Thyroid gland (tissue), 4 donors: ENCODE results near the gene ANKRD11. TPM values are rescaled to one million over a fixed set of nuclear protein-coding genes. Genes with fewer than 3 reads are reported as not detected.
A peak's percentile ranks its signal among the peaks of the same experiment; 100 is the strongest.

Experiments
- DNase-seq, 2 donors: peaks; one replicate each; pipeline ENCODE4 v3.0.0-alpha.2; 2019
- H3K27ac ChIP-seq, 3 donors: fragments of 200-600 bp; sonication (generic); 1 replicate in 2 of 3; 2 replicates in 1 of 3; pipeline ENCODE4 v1.5.1; 2016 to 2019; ENCODE audit warnings: mild to moderate bottlenecking in 1 of 3, moderate library complexity in 1 of 3
- H3K27me3 ChIP-seq: fragments of 200-600 bp; sonication (generic); one replicate; pipeline ENCODE4 v1.5.1; 2019
- H3K36me3 ChIP-seq, 2 donors: fragments of 200-600 bp; sonication (generic); one replicate each; pipeline ENCODE4 v1.5.1; 2016 to 2019
- H3K4me1 ChIP-seq, 2 donors: fragments of 200-600 bp; sonication (generic); one replicate each; pipeline ENCODE4 v1.5.1; 2017 to 2019
- H3K4me3 ChIP-seq, 3 donors: fragments of 200-600 bp; sonication (generic); replicated peaks in 1 of 3; 1 replicate in 2 of 3; 2 replicates in 1 of 3; pipeline ENCODE4 v1.5.1; 2016; ENCODE audit warnings: mild to moderate bottlenecking in 1 of 3
- H3K9me3 ChIP-seq: fragments of 200-600 bp; sonication (generic); one replicate; pipeline ENCODE4 v1.5.1; 2017
- POLR2A ChIP-seq, 2 donors: fragments of 450-650 bp; IDR thresholded peaks; one replicate each; pipeline ENCODE4 v1.6.1; 2017; ENCODE audit warnings: antibody characterized with exemption in 2 of 2, mild to moderate bottlenecking in 2 of 2, moderate library complexity in 1 of 2
- WGBS, 2 donors: methylation state at CpG; one replicate each; pipeline ENCODE4 v1.1.5; 2017; 5-methylcytosine and 5-hydroxymethylcytosine counted together
- intact Hi-C: fragments of 100-400 bp; cut with DNase I; formaldehyde crosslinking; loops from one replicate; pipeline ENCODE4 v1.15.1; 2023
- total RNA-seq, 4 donors: library from RNA; depleted of rRNA; stranded (reverse); fragments of >200 nt; gene quantifications; one replicate each; pipeline ENCODE4 v1.2.3, GENCODE V29; 2016
- TF ChIP-seq, protein P1 (sequence below), 6 experiments: fragments of 200-600 bp in 3 of 6; fragments of 450-650 bp in 3 of 6; sonication (generic) in 3 of 6; IDR thresholded peaks; one replicate each; pipeline ENCODE4 v1.5.1; 2016 to 2019; ENCODE audit warnings: antibody characterized with exemption in 6 of 6, mild to moderate bottlenecking in 2 of 6, inconsistent platforms in 1 of 6, moderate library complexity in 1 of 6

Gene ANKRD11
- total RNA-seq, 4 donors from 2014 or later = 62.1 to 90.4 (median 75.0) TPM

DNA sequence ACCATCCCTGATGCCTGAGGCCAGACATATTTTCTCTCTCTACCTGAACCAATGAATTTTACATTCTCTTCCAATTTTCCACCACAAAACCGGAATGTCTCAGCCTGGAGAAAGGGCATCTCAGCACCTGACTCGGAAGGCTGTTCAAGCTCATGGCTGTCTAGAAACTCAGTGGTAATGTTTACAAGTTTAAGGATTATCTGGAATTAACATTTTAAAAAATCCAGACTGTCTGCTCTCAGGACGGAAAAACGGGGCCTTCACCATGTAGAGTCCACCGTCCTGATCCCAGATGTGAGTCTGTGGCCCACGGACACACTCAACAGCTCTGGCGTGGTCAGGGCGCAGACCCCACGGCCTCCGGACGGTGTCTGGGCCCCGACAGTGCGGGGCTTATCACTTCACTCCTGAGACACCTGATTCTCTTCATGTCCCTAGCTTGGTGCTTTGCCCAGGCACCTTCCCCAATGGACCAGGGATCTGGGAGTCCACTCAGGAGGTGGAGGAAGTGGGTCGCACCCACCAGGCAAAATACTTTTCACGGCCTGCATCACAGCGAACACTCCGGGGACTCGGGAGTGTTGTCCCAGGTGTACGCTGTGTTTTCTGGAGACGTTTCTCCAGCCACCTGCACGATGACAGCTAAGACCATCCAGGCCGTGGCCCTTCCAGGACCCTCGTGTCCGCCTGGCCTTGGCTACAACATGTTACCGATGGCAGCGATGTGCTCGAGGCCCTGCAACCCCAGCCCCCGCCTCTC, 171.3 kb downstream of the ANKRD11 start:
- Histone ChIP-seq H3K4me1 (peaks cover 37 to 82% of the 10 kb centered on the region in 2 donors), H3K4me3 (no peak overlapping the region), H3K27ac (no peak overlapping the region), H3K36me3 (no peaks in the 10 kb centered on the region), H3K27me3 (no peaks in the 10 kb centered on the region), H3K9me3 (no peaks in the 10 kb centered on the region)
- DNase-seq = no peak
- TF ChIP-seq, protein P1, sequence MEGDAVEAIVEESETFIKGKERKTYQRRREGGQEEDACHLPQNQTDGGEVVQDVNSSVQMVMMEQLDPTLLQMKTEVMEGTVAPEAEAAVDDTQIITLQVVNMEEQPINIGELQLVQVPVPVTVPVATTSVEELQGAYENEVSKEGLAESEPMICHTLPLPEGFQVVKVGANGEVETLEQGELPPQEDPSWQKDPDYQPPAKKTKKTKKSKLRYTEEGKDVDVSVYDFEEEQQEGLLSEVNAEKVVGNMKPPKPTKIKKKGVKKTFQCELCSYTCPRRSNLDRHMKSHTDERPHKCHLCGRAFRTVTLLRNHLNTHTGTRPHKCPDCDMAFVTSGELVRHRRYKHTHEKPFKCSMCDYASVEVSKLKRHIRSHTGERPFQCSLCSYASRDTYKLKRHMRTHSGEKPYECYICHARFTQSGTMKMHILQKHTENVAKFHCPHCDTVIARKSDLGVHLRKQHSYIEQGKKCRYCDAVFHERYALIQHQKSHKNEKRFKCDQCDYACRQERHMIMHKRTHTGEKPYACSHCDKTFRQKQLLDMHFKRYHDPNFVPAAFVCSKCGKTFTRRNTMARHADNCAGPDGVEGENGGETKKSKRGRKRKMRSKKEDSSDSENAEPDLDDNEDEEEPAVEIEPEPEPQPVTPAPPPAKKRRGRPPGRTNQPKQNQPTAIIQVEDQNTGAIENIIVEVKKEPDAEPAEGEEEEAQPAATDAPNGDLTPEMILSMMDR (IDR thresholded peaks at IDR 0.05) = no peak
- no peak for TF ChIP-seq POLR2A (IDR thresholded peaks at IDR 0.05)
- 93 to 94% methylated on average over 20 to 28 of the region's 28 CpGs for WGBS, 2 donors
- intact Hi-C loops = no loop called here

DNA sequence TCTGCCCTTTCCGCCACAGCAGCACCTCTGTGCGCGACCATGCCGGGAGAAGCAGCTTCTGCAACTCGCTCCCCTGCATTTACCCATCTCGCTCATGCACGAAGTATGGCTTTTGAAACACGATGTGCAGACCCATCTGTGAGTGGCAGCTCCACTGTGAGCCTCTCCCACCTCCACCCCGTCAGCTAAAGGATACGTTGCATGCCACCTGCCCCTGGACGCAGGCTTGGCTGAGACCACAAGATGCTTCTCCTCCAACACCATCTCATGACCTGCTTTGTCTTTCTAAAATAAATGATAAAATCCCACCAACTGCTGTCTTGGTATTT, 172.0 kb downstream of the ANKRD11 start:
- TF ChIP-seq, protein P1 (IDR thresholded peaks at IDR 0.05) = no peak
- TF ChIP-seq POLR2A (IDR thresholded peaks at IDR 0.05) = no peak
- H3K9me3 ChIP-seq = no peaks in the 10 kb centered on the region
- H3K4me1 ChIP-seq = peaks cover 37 to 82% of the 10 kb centered on the region in 2 donors
- WGBS, 2 donors = 88 to 91% methylated on average over 11 of the region's 11 CpGs
- H3K27ac ChIP-seq = no peak overlapping the region
- H3K4me3 ChIP-seq = no peak overlapping the region
- no peaks in the 10 kb centered on the region for H3K36me3 ChIP-seq
- DNase-seq = no peak
- H3K27me3 ChIP-seq = no peaks in the 10 kb centered on the region
- intact Hi-C loops = no loop called here

DNA sequence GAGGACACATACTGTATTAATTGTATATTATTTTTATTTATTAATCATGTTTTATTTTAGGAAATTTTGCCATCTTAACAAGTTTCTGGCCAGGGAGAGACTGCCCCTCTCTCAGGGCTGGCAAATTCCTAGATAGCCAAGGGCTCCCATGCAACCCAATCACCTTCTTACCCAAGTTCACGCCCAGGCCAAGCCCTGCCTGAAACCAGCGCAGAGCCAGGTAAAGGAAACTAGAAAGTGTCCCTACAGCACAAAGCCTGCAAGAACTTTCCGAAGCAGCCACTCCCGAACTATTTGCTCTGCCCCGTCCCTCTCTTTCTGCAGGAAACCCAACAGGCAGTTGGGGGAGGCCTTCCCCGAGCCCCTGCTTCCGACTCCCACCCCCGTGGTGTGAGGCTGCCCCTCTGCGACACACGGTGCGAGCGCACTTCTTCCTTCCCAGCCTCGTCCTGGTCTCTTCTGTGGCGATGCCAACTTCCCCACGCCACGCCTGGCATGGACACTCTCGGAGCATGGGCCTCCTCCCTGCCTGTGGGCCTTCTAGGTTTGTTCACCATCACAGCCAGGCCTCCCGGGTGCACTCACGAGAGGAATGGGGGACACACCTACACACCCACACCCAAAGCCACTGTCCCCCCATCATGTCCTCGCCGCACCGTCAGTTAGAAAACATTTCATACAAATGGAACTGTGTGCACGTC, 172.5 kb downstream of the ANKRD11 start:
- Histone ChIP-seq H3K4me3 (no peak overlapping the region), H3K27me3 (no peaks in the 10 kb centered on the region), H3K4me1 (peaks cover 34 to 77% of the 10 kb centered on the region in 2 donors), H3K36me3 (no peaks in the 10 kb centered on the region), H3K9me3 (no peaks in the 10 kb centered on the region), H3K27ac (peak overlapping the region in 1 of 3 donors; percentile 43)
- DNase-seq = no peak
- 87% methylated on average over 23 of the region's 23 CpGs for WGBS, 2 donors
- no peak for TF ChIP-seq POLR2A (IDR thresholded peaks at IDR 0.05)
- TF ChIP-seq, protein P1 (IDR thresholded peaks at IDR 0.05) = no peak
- intact Hi-C loops = no loop called here

- DNase-seq = no peak
Observed at GRCh38 chr16:89317101-89317671, 173.2 kb downstream of the ANKRD11 start.

More at GRCh38 chr16:89317101-89317671, 173.2 kb downstream of the ANKRD11 start:
- H3K27ac ChIP-seq = peak overlapping the region in 1 of 3 donors; percentile 43
- no peak overlapping the region for H3K4me3 ChIP-seq
- no peaks in the 10 kb centered on the region for H3K27me3 ChIP-seq
- H3K9me3 ChIP-seq = no peaks in the 10 kb centered on the region
- intact Hi-C loops = no loop called here
- no peaks in the 10 kb centered on the region for H3K36me3 ChIP-seq
- WGBS, 2 donors = 88 to 96% methylated on average over 11 of the region's 12 CpGs
- no peak for TF ChIP-seq POLR2A (IDR thresholded peaks at IDR 0.05)
- TF ChIP-seq, protein P1 (IDR thresholded peaks at IDR 0.05) = no peak
- H3K4me1 ChIP-seq = peaks cover 28 to 70% of the 10 kb centered on the region in 2 donors
